Left ventricle myocardium superior (tissue), 1 donor: ENCODE results near the gene SLC30A2. TPM values are rescaled to one million over a fixed set of nuclear protein-coding genes. Genes with fewer than 3 reads are reported as not detected.

Source experiments
- ATAC-seq: fragments of 200-7000 bp; cut with Tn5 transposase; one replicate; pipeline ENCODE4 v1.9.1; 2020; ENCODE audit warnings: mild to moderate bottlenecking, moderate library complexity
- DNase-seq: peaks from one replicate; pipeline ENCODE4 v3.0.0-alpha.2; 2020
- intact Hi-C: fragments of 100-400 bp; cut with micrococcal nuclease; formaldehyde crosslinking; loops from one replicate; pipeline ENCODE4 v1.11.0; 2022
- total RNA-seq: library from RNA; stranded (reverse); fragmentation: NEBNext Ultra II Directional; extraction: Animal tissue kit (Norgen Biotek cat#: 25700); gene quantifications from one replicate; pipeline ENCODE4 v1.2.1, GENCODE V29; 2021
- donor health status: DM: no; HTN: yes; CAD: no; lungs with severe emphysema.

SLC30A2 gene
- total RNA-seq, 1 donor from 2014 or later = 6.4 TPM

- intact Hi-C loops = no loop called here
- DNase-seq = no peak
Observed at GRCh38 chr1:25990251-25990650, 55.7 kb downstream of the SLC30A2 start.

GRCh38 chr1:25989440-25990234 lies 56.3 kb downstream of the SLC30A2 start:
- intact Hi-C loops = no loop called here
- no peak for ATAC-seq

More at GRCh38 chr1:25990251-25990650, 55.7 kb downstream of the SLC30A2 start:
- no peak for ATAC-seq

GRCh38 chr1:25987951-25988350 lies 58.0 kb downstream of the SLC30A2 start:
- no peak for ATAC-seq
- DNase-seq = no peak
- intact Hi-C loops = no loop called here

More at GRCh38 chr1:25989440-25990234, 56.3 kb downstream of the SLC30A2 start:
- DNase-seq = no peak

Other genes starting within 250 kb of the SLC30A2 start
- gene SELENON, start 245.9 kb downstream of the SLC30A2 start, total RNA-seq = 46.3 TPM
- gene MTFR1L, start 226.2 kb downstream of the SLC30A2 start, total RNA-seq = 227 TPM
- gene AUNIP, start 186.7 kb downstream of the SLC30A2 start, total RNA-seq = not detected
- gene PAQR7, start 170.4 kb downstream of the SLC30A2 start, total RNA-seq = 2.0 TPM
- gene STMN1, start 139.7 kb downstream of the SLC30A2 start, total RNA-seq = 21.4 TPM
- gene PAFAH2, start 48.1 kb downstream of the SLC30A2 start, total RNA-seq = 9.8 TPM
- 15.8 TPM for gene EXTL1, start 24.3 kb downstream of the SLC30A2 start, total RNA-seq
- gene TRIM63, start 21.5 kb upstream of the SLC30A2 start, total RNA-seq = 207 TPM
- gene PDIK1L, start 65.7 kb upstream of the SLC30A2 start, total RNA-seq = 7.0 TPM
- gene FAM110D, start 113.0 kb upstream of the SLC30A2 start, total RNA-seq = 4.5 TPM
- gene C1orf232, start 122.8 kb upstream of the SLC30A2 start, total RNA-seq = not detected
- 11.6 TPM for gene ZNF593, start 123.8 kb upstream of the SLC30A2 start, total RNA-seq
- not detected for gene ZNF593OS, start 125.7 kb upstream of the SLC30A2 start, total RNA-seq
- 1.7 TPM for gene CNKSR1, start 131.4 kb upstream of the SLC30A2 start, total RNA-seq
- not detected for gene CATSPER4, start 144.5 kb upstream of the SLC30A2 start, total RNA-seq
- gene CEP85, start 188.1 kb upstream of the SLC30A2 start, total RNA-seq = 91.1 TPM
- gene SH3BGRL3, start 234.0 kb upstream of the SLC30A2 start, total RNA-seq = 34.7 TPM